NB4 (cell line): ENCODE data around the gene GPX8.

Experiments
- DNase-seq: peaks from one replicate; pipeline ENCODE4 v3.0.0; 2010; ENCODE audit warnings: low read depth
- H3K4me3 ChIP-seq: one replicate; pipeline ENCODE4 v1.5.1; 2011; ENCODE audit warnings: mild to moderate bottlenecking, low read depth, low read length, moderate library complexity
- CTCF ChIP-seq: IDR thresholded peaks from one replicate; pipeline ENCODE4 v1.5.1; 2012; ENCODE audit warnings: low read depth, low read length
- MAX ChIP-seq: IDR thresholded peaks from 2 replicates; pipeline ENCODE4 v1.6.1; 2011; ENCODE audit warnings: low read depth, low read length
- MYC ChIP-seq: IDR thresholded peaks from 2 replicates; pipeline ENCODE4 v1.6.1; 2011; ENCODE audit warnings: low read depth, low read length
- POLR2A ChIP-seq: IDR thresholded peaks from 2 replicates; pipeline ENCODE4 v1.6.1; 2011; ENCODE audit warnings: mild to moderate bottlenecking; ENCODE audit not compliant: insufficient read length; ENCODE audit errors: extremely low read depth

Gene GPX8

GRCh38 chr5:55176176-55176818 lies 16.3 kb downstream of the GPX8 start:
- TF ChIP-seq CTCF (no peak), POLR2A (no peak), MAX (peak; percentile 78)
- H3K4me3 ChIP-seq = peak overlapping the region; percentile 54
- DNase-seq = peak; percentile 82

GRCh38 chr5:55177078-55177477 lies 17.1 kb downstream of the GPX8 start:
- TF ChIP-seq CTCF (no peak), POLR2A (no peak), MYC (no peak), MAX (no peak)
- DNase-seq = peak; percentile 9
- peak overlapping the region; percentile 54 for H3K4me3 ChIP-seq

- H3K4me3 ChIP-seq = no peak overlapping the region
- no peak for DNase-seq
- no peak for TF ChIP-seq POLR2A
These were observed 20.0 kb downstream of the GPX8 start for GRCh38 chr5:55180016-55180415.

- TF ChIP-seq MAX (no peak), MYC (no peak), CTCF (peak; percentile 24)
- no peak overlapping the region for H3K4me3 ChIP-seq
- peak; percentile 35 for DNase-seq
These were observed 27.4 kb downstream of the GPX8 start for GRCh38 chr5:55187370-55187769.

- no peak overlapping the region for H3K4me3 ChIP-seq
These were observed 28.9 kb downstream of the GPX8 start for GRCh38 chr5:55188656-55189540.

More at GRCh38 chr5:55188656-55189540, 28.9 kb downstream of the GPX8 start:
- no peak for TF ChIP-seq CTCF
- no peak for TF ChIP-seq POLR2A
- no peak for TF ChIP-seq MAX
- no peak for TF ChIP-seq MYC
- DNase-seq = no peak
